Amniotic epithelial cell (primary cell): ENCODE data around the gene EFNA5.

ENCODE experiments used
- DNase-seq: peaks from one replicate; pipeline ENCODE4 v3.0.0-alpha.2; 2010; ENCODE audit warnings: low read depth

Gene EFNA5

GRCh38 chr5:107426209-107426608 is 244.5 kb downstream of the EFNA5 start:
- peak; percentile 45 for DNase-seq

- peak; percentile 96 for DNase-seq
Observed at GRCh38 chr5:107425541-107426031, 245.2 kb downstream of the EFNA5 start.

GRCh38 chr5:107424491-107424890 is 246.2 kb downstream of the EFNA5 start:
- DNase-seq = peak; percentile 57

GRCh38 chr5:107422494-107422893 is 248.2 kb downstream of the EFNA5 start:
- DNase-seq = no peak

GRCh38 chr5:107419498-107419897 is 251.2 kb downstream of the EFNA5 start:
- no peak for DNase-seq

GRCh38 chr5:107418902-107419301 is 251.8 kb downstream of the EFNA5 start:
- no peak for DNase-seq

- DNase-seq = no peak
Observed at GRCh38 chr5:107418071-107418470, 252.7 kb downstream of the EFNA5 start.

GRCh38 chr5:107415762-107416161 is 255.0 kb downstream of the EFNA5 start:
- no peak for DNase-seq

GRCh38 chr5:107414802-107415201 is 255.9 kb downstream of the EFNA5 start:
- no peak for DNase-seq

GRCh38 chr5:107413754-107414153 is 257.0 kb downstream of the EFNA5 start:
- no peak for DNase-seq

- DNase-seq = no peak
Observed at GRCh38 chr5:107408564-107408963, 262.2 kb downstream of the EFNA5 start.

GRCh38 chr5:107407713-107408298 is 262.9 kb downstream of the EFNA5 start:
- DNase-seq = no peak

GRCh38 chr5:107404595-107405374 is 266.0 kb downstream of the EFNA5 start:
- DNase-seq = peak; percentile 65

GRCh38 chr5:107403228-107403953 is 267.3 kb downstream of the EFNA5 start:
- peak; percentile 62 for DNase-seq

GRCh38 chr5:107402434-107403227 is 268.1 kb downstream of the EFNA5 start:
- DNase-seq = peak; percentile 17

- DNase-seq = no peak
Observed at GRCh38 chr5:107401470-107402122, 269.1 kb downstream of the EFNA5 start.

GRCh38 chr5:107400328-107400727 is 270.4 kb downstream of the EFNA5 start:
- DNase-seq = no peak

GRCh38 chr5:107398703-107399102 is 272.0 kb downstream of the EFNA5 start:
- no peak for DNase-seq

- DNase-seq = no peak
Observed at GRCh38 chr5:107396351-107396690, 274.4 kb downstream of the EFNA5 start.

- peak; percentile 58 for DNase-seq
Observed at GRCh38 chr5:107395632-107396350, 274.9 kb downstream of the EFNA5 start.

GRCh38 chr5:107393851-107394250 is 276.9 kb downstream of the EFNA5 start:
- DNase-seq = no peak
